ENCODE measurements around the gene SELENOO.

DNA sequence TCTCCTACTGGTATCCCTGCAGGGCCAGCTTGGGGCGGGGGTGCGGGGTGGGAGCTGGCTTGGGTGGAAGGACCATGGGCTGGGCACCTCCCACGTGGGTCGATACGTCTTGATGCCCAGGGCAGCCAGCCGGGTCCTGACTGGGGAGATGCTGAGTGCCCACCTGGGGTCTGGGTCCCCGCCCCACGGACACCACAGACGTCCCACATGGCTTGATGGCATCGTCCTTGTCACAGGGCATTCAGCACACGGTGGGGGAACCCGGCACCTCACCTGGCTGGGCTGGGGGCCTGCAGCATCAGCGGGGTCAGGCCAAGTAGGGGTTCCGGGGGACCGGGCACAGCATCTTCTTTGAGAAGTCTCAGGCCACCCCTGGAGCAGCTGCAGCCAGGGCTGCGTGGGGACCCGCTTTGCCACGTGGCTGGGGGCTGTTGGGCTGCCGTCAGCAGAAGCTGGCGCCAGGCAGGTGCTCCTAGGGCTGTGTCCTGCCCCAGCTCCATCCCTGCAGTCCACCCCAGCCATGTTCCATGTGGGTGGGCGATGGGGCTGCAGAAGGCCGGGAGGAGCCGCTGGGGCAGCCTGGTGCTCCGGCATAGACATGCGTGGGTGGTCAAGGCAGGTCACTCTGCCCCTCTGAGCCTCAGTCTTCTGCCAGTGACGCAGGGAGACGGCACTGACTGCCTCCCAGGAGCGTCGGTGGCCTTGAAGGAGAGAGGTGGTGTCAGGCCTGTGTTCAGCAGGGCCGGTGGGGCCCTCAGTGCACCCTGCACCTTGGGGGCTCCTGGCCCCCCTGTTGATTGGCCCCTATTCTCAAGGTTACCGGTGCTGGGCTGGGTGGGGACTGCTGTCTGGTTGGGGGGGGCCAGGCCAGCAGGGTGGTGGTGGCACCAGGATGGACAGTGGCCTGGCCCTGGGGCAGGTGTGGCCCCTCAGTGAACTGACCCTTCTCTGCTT, 8.4 kb downstream of the SELENOO start:
- TF ChIP-seq CTCF (conservative IDR thresholded peaks at IDR 0.05; ENCODE audit: low read length), result no peak
- TF ChIP-seq EZH2phosphoT487 (IDR thresholded peaks at IDR 0.05; ENCODE audit: borderline replicate concordance, low read depth, low read length), result no peak

All from OCI-LY7 (cell line).